H7 (cell line): ENCODE results near the gene PHLDB1. TPM values are rescaled to one million over a fixed set of nuclear protein-coding genes. Genes with fewer than 3 reads are reported as not detected.
"Not testable (repeated sequence)": the region's sequence is repeated elsewhere in the genome, so short reads cannot be mapped to it uniquely, and the experiment has no call there.

Experiments
- DNase-seq: peaks from one replicate; pipeline ENCODE4 v3.0.0; 2012
- H3K27me3 ChIP-seq: 2 replicates; pipeline ENCODE4 v1.6.0; 2011; ENCODE audit warnings: mild to moderate bottlenecking, low read length; ENCODE audit not compliant: control insufficient read depth, insufficient read depth
- H3K36me3 ChIP-seq: replicated peaks from 2 replicates; pipeline ENCODE4 v1.5.1; 2011; ENCODE audit warnings: low read length; ENCODE audit not compliant: control insufficient read depth, insufficient read depth
- H3K4me3 ChIP-seq: 2 replicates; pipeline ENCODE4 v1.5.1; 2011; ENCODE audit warnings: low read depth, mild to moderate bottlenecking, control low read depth, low read length, moderate library complexity; ENCODE audit not compliant: insufficient read depth
- total RNA-seq: library from RNA; depleted of rRNA; stranded (reverse); fragments of >200 nt; shearing (Covaris generic); gene quantifications from 2 replicates; pipeline ENCODE4 v1.2.3, GENCODE V29; 2014

PHLDB1 gene
- total RNA-seq, 1 experiment from 2014 or later = 48.7 TPM

GRCh38 chr11:118687906-118688305, 80.5 kb downstream of the PHLDB1 start:
- Histone ChIP-seq H3K27me3 (no peaks in the 10 kb centered on the region), H3K36me3 (no peaks in the 10 kb centered on the region), H3K4me3 (no peak overlapping the region)
- no peak for DNase-seq

DNA sequence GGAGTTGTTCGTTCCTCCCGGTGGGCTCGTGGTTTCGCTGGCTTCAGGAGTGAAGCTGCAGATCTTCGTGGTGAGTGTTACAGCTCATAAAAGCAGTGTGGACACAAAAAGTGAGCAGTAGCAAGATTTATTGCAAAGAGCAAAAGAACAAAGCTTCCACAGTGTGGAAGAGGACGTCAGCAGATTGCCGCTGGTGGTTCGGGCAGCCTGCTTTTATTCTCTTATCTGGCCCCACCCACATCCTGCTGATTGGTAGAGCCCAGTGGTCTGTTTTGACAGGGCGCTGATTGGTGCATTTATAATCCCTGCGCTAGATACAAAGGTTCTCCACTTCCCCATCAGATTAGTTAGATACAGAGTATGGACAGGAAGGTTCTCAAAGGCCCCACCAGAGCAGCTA, 80.9 kb downstream of the PHLDB1 start:
- not testable (repeated sequence) for H3K27me3 ChIP-seq, DNase-seq, H3K36me3 ChIP-seq, H3K4me3 ChIP-seq

GRCh38 chr11:118688851-118689502, 81.6 kb downstream of the PHLDB1 start:
- no peaks in the 10 kb centered on the region for H3K27me3 ChIP-seq
- H3K4me3 ChIP-seq = no peak overlapping the region; the same call in 1 of the 2 replicates
- H3K36me3 ChIP-seq = no peaks in the 10 kb centered on the region
- no peak for DNase-seq

DNA sequence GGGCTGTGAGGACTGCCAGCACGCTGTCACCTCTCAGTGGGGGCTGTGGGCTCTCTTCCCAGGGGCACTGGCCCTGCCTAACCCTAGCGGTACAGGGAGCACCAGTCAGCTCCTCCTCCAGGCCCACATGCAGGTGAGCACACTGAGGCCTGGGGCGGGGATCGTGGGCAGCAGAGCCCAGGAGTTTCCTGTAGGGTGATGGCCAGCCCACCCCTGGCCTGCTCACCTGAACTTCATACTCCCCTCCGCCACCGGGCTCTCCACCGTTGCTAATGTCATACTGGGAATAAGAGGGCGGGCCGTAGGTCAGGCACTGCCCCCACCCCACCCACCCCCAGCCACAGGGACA, 82.1 kb downstream of the PHLDB1 start:
- Histone ChIP-seq H3K4me3 (peak overlapping the region; percentile 12; the same call in 1 of the 2 replicates), H3K27me3 (no peaks in the 10 kb centered on the region)
- DNase-seq = no peak

DNA sequence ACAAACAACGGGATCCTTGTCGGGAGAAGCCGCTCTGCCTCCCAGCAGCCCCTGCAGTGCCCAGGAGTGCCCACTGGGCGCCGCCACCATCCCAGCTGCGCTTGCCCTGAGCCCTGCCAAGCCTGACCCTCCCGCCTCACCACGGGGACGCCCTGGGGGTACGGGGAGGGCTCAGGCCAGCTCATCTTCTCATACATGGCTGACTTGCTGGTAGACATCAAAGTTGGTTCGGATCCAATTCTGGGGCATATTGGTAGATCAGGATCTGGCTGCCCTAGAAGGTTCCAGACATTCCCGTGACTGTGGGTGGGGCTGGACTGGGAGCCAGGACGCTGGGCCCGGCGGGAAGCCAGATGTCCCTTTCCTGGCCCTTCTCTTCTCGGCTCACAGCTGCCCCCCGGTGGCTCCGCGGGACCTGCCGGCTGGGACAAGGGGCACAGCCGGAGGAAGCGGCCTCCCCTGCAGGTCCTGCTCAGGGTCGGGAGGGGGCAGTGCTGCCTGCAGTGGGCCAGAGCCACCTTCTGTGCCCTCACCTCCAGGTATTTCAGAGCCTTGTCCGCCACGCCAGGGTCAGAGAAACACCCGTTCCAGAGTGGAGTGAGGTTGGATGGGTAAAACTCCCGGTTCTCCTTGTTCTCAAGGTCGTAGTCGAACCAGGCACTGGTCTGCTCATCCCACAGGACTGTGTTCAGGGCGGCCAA, 82.6 kb downstream of the PHLDB1 start:
- no peaks in the 10 kb centered on the region for H3K27me3 ChIP-seq
- no peaks in the 10 kb centered on the region for H3K36me3 ChIP-seq
- DNase-seq = peak; percentile 97
- peak overlapping the region; percentile 32 for H3K4me3 ChIP-seq

More for the DNA sequence above, 82.1 kb downstream of the PHLDB1 start:
- H3K36me3 ChIP-seq = no peaks in the 10 kb centered on the region

- DNase-seq = no peak
- H3K4me3 ChIP-seq = no peak overlapping the region
- no peaks in the 10 kb centered on the region for H3K27me3 ChIP-seq
- H3K36me3 ChIP-seq = no peaks in the 10 kb centered on the region
Measured at GRCh38 chr11:118690553-118691304, 83.3 kb downstream of the PHLDB1 start.

DNA sequence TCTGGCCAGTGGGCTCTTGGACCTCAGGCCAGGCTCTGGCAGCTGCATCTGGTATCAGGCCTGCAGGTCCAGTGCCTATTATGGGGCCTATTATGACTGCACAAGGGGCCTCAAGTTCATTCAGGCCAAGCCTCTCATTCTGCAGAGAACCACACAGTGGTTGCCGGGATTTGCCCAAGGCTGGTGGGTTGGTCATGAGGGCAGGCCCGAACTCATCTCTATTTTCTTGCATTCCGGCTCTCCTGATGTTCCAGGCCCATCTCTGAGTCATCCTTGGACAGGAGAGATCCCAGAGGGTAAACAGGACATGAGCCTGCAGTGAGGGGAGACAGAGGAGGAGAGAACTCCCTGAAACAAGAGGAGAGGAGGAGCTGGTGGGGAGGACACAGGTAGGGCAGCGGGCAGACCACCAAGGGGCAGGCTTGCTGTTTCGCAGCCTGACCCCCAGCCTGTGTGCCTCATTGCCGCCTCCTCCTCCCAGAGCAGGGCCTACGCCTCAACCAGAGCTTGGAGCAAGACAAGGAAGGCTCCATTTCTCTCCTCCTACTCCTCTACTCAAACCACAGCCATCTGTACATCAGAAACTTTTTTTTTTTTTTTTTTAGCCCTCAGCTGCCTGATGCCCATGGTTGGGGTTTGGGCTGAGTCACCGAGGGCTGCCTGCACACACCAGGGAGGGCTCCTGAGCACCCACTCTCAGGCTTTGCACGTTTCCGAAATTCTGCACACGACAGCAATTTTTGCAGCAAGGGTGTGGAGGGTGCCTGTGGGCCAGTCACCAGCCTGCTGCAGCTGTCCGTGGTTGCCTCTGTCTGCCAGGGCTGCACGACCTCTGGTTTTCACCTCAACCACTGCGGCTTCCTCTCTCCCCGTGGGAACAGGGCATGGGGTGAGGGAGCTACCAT, 84.8 kb downstream of the PHLDB1 start:
- H3K27me3 ChIP-seq = no peaks in the 10 kb centered on the region
- H3K4me3 ChIP-seq = no peak overlapping the region
- no peaks in the 10 kb centered on the region for H3K36me3 ChIP-seq
- peak; percentile 54 for DNase-seq

- no peaks in the 10 kb centered on the region for H3K36me3 ChIP-seq
- H3K4me3 ChIP-seq = no peak overlapping the region
- no peak for DNase-seq
- no peaks in the 10 kb centered on the region for H3K27me3 ChIP-seq
Measured at GRCh38 chr11:118694185-118694584, 86.8 kb downstream of the PHLDB1 start.

GRCh38 chr11:118694771-118695170, 87.4 kb downstream of the PHLDB1 start:
- Histone ChIP-seq H3K27me3 (no peaks in the 10 kb centered on the region), H3K36me3 (no peaks in the 10 kb centered on the region), H3K4me3 (no peak overlapping the region)
- DNase-seq = no peak

GRCh38 chr11:118696673-118697226, 89.3 kb downstream of the PHLDB1 start:
- Histone ChIP-seq H3K27me3 (no peaks in the 10 kb centered on the region), H3K36me3 (no peaks in the 10 kb centered on the region), H3K4me3 (no peak overlapping the region)
- DNase-seq = peak; percentile 75

DNA sequence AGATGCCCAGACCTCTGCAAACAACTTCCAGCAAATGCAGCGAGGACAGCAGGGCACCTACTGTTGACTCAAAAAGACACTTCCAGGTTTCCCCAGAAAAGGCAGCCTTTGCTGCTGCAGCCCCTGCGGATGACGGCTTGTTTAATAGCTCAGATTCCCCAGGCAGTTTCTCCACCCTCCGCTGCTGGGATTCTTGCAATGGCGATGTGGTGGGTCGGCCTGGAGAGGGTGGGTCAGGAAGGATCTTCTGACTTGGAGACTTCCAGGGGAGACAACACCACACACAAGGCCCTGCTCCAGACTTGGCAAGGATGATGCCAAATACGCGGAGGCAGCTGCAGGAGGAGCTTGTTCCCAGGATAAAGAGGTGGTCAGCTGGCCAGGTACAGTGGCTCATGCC, 89.9 kb downstream of the PHLDB1 start:
- DNase-seq = no peak
- H3K27me3 ChIP-seq = no peaks in the 10 kb centered on the region

DNA sequence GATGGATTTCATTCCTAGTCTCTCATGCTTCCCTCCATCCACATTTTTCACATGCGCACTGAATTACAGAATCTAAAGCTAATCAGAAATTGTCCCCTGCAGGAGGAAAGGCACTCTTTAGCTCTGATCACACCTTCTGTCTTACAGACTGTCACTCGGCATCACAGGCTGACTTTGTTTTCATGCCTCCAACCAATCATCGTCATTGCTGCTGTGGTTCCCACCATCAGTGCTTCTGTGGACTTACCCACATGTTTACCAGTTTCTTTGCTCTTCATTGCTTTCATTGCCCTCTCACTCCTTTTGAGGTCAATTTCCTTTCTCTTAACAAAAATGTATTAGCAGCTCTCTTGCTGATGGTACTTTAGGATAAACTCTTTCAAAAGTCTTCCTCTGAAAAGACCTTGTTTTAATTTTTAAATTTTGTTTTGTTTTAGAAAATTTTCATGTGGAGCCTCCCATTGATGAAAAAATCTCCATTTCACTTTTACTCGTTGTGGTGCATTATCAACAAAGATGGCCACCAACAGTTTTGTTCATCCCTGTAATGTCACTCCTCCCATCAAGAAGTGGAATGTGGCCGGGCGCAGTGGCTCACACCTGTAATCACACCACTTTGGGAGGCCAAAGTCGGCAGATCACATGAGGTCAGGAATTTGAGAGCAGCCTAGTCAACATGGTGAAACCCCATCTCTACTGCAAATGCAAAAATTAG, 92.2 kb downstream of the PHLDB1 start:
- Histone ChIP-seq H3K4me3 (no peak overlapping the region), H3K36me3 (no peaks in the 10 kb centered on the region), H3K27me3 (no peaks in the 10 kb centered on the region)
- no peak for DNase-seq

More for the DNA sequence above, 89.9 kb downstream of the PHLDB1 start:
- Histone ChIP-seq H3K36me3 (no peaks in the 10 kb centered on the region), H3K4me3 (no peak overlapping the region)

DNA sequence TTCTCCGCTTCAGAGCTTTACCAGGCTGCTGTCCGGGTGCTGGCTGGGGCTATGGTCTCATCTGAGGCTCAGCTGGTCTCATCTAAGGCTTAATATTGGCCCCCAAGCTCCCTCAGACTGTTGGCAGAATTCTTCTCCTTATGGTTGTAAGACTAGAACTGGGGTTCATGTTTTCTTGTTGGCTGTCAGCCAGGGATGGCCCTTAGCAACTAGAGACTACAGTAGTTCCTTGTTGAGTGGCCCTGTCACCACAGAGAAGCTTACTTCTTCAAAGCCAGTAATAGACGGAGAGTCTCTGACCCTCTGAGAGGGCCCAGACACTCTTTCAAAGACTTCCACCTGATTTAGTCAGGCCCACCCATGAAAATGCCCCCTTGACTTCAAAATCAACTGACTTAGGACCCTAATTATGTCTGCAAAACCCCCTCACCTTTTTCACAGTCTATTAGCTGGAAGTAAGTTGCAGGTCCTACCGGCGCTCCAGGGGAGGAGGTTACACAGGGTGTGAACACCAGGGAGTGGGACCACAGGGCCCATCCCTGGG, 96.2 kb downstream of the PHLDB1 start:
- H3K27me3 ChIP-seq = no peaks in the 10 kb centered on the region
- no peaks in the 10 kb centered on the region for H3K36me3 ChIP-seq
- no peak for DNase-seq
- H3K4me3 ChIP-seq = no peak overlapping the region
